Fibroblast of the aortic adventitia (primary cell): ENCODE data around the gene STIM1. TPM values are rescaled to one million over a fixed set of nuclear protein-coding genes. Genes with fewer than 3 reads are reported as not detected.

Source experiments
- DNase-seq: peaks from one replicate; pipeline ENCODE4 v3.0.0-alpha.2; 2010; ENCODE audit warnings: low read depth
- H3K4me3 ChIP-seq: 2 replicates; pipeline ENCODE4 v1.5.1; 2011; ENCODE audit warnings: low read depth, mild to moderate bottlenecking, control low read depth, low read length, moderate library complexity
- CTCF ChIP-seq: IDR thresholded peaks from 2 replicates; pipeline ENCODE4 v1.5.1; 2011; ENCODE audit warnings: mild to moderate bottlenecking, low read length, control low read depth, inconsistent platforms; ENCODE audit not compliant: insufficient read depth
- total RNA-seq: library from RNA; depleted of rRNA; stranded (reverse); fragments of >200 nt; gene quantifications from 2 replicates; pipeline ENCODE4 v1.2.3, GENCODE V29; 2012; ENCODE audit warnings: low replicate concordance

STIM1 gene
- total RNA-seq, 1 donor: 21.6 TPM

- H3K4me3 ChIP-seq: no peak overlapping the region
- no peak for TF ChIP-seq CTCF
These were observed 1.4 kb upstream of the STIM1 start for GRCh38 chr11:3853899-3854659.

GRCh38 chr11:3854660-3854976 is 846 bp upstream of the STIM1 start:
- DNase-seq: no peak
- TF ChIP-seq CTCF: no peak
- peak overlapping the region; percentile 18 for H3K4me3 ChIP-seq

More at GRCh38 chr11:3853899-3854659, 1.4 kb upstream of the STIM1 start:
- no peak for DNase-seq

- TF ChIP-seq CTCF: no peak
- DNase-seq: no peak
These were observed 486 bp downstream of the STIM1 start for GRCh38 chr11:3855808-3856491.

GRCh38 chr11:3856856-3857553 is 1.5 kb downstream of the STIM1 start:
- TF ChIP-seq CTCF: no peak
- DNase-seq: no peak
- peak overlapping the region; percentile 80 for H3K4me3 ChIP-seq

More at GRCh38 chr11:3855808-3856491, 486 bp downstream of the STIM1 start:
- peak overlapping the region; percentile 80 for H3K4me3 ChIP-seq

- H3K4me3 ChIP-seq: no peak overlapping the region
These were observed 2.2 kb downstream of the STIM1 start for GRCh38 chr11:3857628-3858027.

More at GRCh38 chr11:3857628-3858027, 2.2 kb downstream of the STIM1 start:
- no peak for TF ChIP-seq CTCF
- no peak for DNase-seq
